GM20431 (cell line): ENCODE measurements around the gene SLC25A21.
"Not testable (repeated sequence)": the region's sequence is repeated elsewhere in the genome, so short reads cannot be mapped to it uniquely, and the experiment has no call there.

Experiments
- in situ Hi-C: fragments of 300-500 bp; cut with MseI, MboI; formaldehyde crosslinking; loops from one replicate; pipeline ENCODE4 v1.15.0; 2020; ENCODE audit warnings: low sequenced_read_pairs; ENCODE audit not compliant: unreplicated experiment

The SLC25A21 gene

DNA sequence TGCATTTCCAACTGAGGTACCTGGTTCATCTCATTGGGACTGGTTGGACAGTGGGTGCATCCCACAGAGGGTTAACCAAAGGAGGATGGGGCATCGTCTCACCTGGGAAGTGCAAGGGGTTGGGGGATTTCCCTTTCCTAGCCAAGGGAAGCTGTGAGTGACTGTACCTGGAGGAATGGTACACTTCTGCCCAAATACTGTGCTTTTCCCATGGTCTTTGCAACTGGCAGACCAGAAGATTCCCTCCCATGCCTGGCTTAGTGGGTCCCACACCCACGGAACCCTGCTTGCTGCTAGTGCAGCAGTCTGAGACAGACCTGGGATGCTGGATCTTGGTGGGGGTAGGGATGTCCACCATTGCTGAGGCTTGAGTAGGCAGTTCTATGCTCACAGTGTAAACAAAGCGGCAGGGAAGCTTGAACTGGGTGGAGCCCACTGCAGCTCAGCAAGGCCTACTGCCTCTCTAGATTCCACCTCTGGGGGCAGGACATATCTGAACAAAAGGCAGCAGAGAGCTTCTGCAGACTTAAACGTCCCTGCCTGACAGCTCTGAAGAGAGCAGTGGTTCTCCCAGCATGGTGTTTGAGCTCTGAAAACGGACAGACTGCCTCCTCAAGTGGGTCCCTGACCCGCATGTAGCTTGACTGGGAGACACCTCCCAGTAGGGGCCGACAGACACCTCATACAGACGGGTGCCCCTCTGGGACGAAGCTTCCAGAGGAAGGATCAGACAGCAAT lies 15.6 kb upstream of the SLC25A21 start:
- in situ Hi-C loops = not testable (repeated sequence)

DNA sequence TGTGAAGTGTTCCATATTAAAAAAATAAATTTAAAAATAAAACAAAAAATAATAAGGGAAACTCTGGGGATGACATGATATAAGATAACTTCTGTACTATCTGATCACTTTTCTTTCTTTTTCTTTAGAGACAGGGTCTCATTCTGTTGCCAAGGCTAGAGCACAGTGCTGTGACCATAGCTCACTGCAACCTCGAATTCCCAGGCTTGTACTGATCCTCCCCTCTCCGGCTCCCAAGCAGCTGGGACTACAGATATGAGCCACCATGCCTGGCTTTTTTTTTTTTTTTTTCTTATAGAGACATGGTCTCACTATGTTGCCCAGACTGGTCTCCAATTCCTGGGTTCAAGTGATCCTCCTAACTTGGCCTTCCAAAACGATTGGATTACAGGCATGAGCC lies 14.9 kb upstream of the SLC25A21 start:
- in situ Hi-C loops = no loop called here

DNA sequence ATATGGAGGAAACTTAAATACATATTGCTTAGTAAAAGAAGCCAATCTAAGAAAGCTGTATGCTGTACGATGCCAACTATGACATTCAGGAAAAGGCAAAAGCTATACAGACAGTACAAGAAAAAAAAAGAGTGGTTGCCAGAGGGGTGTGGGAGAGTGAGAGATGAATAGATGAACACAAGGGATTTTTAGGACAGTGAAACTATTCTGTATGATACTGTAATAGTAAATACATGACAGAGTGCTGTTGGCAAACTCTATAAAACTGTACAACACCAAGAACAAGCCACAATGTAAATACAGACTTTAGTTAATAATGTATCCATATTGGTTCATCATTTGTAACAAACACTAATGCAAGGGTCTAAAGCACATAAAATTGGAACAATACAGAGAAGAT lies 14.5 kb upstream of the SLC25A21 start:
- in situ Hi-C loops = no loop called here

DNA sequence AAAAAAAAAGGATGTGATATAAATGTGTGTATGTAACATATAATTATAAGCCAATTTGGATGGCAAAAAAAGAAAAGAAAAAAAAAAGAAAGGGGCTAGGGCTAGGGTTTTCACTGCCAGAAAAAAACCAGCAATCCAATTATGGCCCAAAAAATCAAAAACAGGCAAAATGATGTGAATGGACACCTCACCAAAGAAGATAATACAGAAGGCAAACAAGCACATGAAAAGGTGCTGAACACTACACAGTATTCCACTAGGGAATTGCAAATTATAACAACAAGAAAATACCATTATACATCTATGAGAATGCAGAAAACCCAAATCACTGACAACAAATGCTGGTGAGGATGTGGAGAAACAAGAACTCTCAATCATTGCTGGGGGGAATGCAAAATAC lies 13.3 kb upstream of the SLC25A21 start:
- in situ Hi-C loops = no loop called here

DNA sequence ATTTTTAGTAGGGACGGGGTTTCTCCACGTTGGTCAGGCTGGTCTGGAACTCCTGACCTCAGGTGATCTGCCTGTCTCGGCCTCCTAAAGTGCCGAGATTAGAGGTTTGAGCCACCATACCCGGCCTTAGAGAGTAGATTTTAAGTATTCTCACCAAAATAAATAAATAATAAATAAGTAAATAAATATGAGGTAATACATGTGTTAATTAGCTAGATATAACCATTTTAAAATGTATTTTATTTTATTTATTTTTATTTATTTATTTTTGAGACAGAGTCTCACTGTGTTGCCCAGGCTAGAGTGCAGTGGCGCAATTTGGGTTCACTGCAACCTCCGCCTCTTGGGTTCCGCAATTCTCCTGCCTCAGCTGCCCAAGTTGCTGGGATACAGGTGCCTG lies 12.1 kb upstream of the SLC25A21 start:
- in situ Hi-C loops = not testable (repeated sequence)

DNA sequence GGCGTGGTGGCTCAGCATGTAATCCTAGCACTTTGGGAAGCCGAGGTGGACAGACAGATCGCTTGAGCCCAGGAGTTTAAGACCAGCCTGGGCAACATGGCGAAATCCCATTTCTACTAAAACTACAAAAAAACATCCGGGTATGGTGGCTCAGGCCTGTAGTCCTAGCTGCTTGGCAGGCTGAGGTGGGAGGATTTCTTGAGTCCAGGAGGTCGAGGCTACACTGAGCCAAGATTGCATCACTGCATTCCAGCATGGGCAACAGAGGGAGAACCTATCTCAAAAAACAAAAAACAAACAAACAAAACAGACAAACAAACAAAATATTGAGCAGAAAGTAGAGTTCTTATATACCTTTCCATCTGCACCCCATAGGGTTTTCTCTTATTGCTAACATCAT lies 9.0 kb upstream of the SLC25A21 start:
- in situ Hi-C loops = no loop called here

DNA sequence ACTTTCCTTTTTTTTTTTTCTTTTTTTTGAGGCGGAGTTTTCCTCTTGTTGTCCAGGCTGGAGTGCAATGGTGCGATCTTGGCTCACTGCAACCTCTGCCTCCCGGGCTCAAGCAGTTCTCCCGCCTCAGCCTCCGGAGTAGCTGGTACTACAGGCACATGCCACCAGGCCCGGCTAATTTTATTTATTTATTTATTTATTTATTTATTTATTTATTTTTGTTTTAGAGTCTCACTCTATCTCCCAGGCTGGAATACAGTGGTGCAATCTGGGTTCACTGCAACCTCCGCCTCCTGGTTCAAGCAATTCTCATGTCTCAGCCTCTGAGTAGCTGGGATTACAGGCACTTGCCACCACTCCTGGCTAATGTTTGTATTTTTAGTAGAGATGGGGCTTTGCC lies 8.5 kb upstream of the SLC25A21 start:
- in situ Hi-C loops = not testable (repeated sequence)

DNA sequence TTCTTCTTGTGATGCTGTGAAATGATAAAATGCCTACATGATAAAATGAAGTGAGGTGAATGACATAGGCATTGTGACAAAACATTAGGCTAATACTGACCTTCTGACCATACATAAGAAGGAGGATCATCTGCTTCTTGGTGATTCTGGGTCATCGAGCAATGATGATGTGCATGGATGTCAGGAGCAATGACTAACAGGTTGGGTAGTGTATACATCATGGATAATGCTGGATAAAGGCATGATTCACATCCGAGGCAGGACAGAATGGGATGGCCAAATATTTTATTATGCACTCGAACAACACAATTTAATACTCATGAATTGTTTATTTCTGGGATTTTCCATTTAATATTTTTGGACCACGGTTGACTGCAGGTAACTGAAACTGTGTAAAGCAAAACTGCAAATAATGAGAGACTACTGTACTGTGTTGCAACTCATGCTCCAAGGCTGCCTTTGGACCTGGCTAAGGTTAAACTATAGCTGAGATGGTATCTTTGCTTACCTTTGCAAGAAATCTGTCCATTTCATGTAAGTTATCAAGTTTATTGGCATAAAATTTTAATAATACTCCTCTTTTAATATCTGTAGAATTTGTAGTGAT lies 7.6 kb upstream of the SLC25A21 start:
- in situ Hi-C loops = no loop called here

DNA sequence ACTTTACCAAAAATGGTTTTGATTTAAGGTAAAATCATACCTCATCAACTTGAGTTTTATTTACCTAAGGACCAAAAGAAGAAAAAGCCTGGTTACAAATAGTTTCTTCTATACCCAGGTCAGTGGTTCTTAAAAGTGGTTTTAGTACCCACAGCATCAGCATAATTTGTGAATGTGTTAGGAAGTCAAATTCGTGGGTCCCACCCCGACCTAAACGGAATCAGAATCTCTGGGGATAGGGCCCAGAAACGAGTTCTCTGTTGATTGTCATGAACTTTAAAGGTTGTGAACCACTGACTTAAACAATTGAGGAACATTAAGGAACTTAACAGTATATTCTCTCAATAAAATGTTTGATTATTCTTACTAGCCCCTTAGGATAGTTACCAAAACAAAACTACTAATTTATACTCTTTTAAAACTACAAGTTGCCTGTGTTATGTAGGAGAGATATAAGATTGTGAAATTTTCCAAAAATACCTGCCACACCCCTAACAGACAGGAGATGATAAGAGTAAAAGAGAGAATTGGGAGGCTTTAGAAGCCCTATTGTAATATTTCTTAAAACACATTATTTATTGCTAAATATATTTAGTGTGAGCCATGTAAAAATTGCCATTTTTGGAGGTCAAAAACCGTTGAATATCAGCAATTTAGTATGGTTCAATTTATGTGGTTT lies 669 bp upstream of the SLC25A21 start:
- in situ Hi-C loops = no loop called here

DNA sequence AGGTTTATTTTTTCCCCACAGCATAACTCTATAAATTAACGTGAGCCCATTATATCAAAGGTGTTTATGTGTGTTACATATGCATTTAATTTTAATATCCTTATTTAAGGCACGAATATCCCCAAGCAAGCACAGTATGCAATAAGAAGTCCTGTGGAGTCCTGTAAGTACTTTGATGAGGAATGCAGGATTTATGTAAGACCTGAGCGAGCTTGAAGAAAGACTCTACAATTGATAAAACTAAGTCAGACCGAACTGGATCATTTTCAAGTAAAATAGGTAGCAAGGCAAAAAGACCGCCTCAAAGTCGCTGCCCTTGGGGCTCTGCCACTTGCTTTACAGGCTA lies 755 bp downstream of the SLC25A21 start:
- in situ Hi-C loops = no loop called here

DNA sequence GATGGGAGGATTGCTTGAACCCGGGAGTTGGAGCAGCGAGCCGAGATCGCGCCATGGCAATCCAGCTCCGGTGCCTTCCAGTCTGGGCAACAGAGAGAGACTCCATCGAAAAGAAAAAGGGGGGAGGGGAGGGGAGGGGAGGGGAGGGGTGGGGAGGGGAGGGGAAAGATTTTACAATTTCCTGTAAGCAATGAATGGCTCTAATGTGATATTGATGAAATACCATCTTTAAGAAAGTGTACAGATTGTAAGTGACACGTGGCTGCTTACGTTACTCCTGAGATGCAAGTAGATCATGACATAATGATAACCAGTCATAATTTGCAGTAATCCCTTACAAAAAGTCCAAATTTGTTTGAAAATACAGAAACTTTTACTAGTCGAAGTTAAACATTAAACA lies 1.4 kb downstream of the SLC25A21 start:
- in situ Hi-C loops = no loop called here

DNA sequence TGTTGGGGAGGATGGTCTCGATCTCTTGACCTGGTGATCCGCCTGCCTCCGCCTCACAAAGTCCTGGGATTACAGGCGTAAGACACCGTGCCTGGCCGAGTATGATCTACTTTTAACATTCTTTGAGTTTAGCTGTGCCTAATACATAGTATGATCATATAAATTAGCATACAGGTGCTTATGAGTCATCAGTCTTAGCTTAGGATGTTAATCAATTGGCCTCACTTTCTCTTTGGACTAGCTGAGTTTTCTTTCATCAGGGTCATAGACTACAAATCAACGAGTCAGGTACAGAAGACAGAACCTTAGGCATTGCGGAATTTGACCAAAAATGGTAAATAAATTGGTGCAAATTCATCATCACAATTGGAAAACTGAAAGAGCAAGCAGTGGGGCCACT lies 2.2 kb downstream of the SLC25A21 start:
- in situ Hi-C loops = no loop called here

DNA sequence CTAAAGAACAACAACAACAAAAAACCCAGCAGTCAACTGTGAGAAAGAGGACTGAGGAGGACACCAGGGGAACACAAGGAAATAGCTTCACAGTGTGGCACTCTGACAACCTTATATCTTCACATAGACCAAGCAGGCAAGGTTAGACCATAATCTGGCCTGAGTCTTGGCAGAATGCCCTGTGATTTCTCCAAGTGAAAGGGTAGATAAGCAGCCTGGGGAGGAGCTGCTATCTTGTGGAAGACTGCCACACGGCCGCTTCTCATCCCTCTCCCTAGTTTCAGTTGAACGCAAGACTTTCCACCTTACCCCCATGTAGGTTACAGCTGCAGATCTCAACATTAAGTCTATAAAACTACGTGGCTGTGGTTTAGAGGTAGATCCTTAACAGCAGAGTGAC lies 3.7 kb downstream of the SLC25A21 start:
- in situ Hi-C loops = no loop called here

DNA sequence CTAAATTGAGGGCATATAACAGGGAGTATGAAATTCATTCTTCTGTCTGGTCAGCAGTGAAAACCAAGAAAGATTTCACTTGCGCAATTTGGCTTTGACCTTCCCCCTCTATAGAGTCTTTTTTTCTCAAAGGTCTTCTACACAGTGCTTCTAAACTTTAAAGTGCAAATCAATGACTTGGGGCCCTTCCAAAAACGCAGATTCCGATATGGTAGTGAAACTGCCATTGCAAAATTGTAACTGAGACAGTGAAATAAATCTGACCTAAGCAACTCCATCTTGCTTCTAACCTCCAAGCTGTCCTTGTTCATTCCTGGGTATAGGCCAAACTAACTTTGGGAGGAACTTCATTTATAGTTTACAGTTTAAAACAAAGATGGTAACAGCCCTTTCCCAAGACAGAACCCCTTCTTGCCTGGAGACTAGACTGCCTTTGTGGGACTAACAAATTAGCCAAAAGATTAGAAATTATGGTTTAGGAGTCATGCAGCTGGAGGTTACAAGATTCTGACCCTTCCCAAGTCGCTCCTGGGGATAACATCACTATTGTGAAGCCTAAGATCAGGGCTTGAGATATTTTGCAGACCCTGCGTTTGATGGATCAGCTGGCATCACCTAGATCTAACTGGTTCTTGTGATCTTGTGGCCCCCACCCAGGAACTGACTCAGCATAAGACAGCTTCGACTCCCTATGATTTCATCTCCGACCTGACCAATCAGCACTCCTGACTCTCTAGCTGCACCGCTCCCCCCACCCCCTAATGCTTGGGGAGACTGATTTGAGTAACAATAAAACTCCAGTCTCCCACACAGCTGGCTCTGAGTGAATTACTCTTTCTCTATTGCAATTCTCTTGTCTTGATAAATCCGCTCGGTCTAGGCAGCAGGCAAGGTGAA lies 5.0 kb downstream of the SLC25A21 start:
- in situ Hi-C loops = no loop called here

DNA sequence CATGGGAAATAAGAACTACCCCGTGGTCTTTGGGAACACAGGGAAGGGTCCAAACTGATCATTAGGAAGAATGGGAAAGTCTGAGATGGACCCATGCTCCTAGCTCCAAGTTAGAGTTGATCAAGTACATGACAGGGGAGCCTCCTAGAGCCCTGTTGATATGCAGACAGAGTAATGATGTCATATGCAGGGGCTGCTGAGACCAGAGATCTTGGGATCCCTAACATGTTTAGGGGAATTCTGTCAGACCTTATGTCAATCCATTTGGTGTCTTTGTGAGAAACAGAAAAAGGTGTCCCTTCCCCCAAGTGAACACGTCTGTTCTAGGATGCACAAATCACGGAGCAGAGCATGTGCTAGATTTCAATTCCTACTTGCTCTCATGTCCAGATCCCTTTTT lies 6.6 kb downstream of the SLC25A21 start:
- in situ Hi-C loops = no loop called here

DNA sequence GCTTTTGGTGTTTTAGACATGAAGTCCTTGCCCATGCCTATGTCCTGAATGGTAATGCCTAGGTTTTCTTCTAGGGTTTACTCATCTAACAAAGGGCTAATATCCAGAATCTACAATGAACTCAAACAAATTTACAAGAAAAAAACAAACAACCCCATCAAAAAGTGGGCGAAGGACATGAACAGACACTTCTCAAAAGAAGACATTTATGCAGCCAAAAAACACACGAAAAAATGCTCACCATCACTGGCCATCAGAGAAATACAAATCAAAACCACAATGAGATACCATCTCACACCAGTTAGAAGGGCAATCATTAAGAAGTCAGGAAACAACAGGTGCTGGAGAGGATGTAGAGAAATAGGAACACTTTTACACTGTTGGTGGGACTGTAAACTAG lies 10.1 kb downstream of the SLC25A21 start:
- in situ Hi-C loops = not testable (repeated sequence)

DNA sequence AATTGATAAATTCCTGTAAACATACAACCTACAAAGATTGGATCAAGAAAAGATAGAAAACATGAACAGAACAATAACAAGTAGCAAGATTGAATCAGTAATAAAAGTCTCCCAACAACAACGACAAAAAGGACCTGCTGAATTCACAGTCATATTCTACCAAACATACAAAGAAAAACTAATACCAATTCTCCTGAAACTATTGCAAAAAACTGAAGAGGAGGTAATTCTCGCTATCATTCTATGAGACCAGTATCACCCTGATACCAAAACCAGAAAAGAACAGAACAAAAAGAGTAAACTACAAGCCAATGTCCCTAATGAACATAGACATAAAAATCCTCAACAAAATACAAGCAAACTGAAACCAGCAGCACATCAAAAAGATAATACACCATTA lies 14.4 kb downstream of the SLC25A21 start:
- in situ Hi-C loops = no loop called here

DNA sequence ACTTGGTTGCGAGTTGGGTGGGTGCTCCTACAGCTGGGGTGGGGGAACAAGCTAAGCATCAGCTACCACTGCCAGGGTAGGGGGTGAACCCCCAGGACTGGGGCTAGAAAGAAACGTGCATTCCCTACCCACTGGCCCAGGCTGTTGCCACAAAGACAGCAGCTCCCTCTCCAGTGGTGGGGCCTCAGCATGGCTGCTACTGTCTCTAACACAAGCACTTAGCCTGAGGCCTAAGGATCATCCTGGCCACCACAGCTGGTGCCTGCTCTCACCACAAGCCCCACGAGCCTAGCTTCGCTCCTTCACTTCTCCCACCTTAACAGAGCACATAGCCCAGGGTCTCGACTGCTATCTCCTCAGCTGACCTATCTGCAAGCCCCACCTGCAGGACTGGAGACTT lies 18.9 kb downstream of the SLC25A21 start:
- in situ Hi-C loops = no loop called here

DNA sequence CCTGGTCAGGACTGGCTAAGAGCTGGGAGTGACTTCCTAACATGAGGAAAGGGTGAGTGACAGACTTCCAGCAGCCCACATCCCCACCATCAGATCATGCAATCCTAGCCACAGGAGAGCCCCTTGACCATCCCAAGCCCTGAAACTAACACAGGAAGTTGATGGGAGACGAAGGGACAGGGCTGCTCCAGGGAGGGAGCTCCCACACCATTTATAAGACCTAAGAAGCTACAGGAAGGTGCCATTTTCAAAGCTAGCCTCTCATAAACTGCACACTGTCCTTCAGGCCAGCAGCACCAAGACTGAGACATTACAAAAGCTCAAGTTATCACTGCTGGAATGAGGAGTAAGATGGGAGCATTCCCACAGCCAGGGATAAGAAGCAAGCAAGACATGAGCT lies 19.4 kb downstream of the SLC25A21 start:
- in situ Hi-C loops = no loop called here

DNA sequence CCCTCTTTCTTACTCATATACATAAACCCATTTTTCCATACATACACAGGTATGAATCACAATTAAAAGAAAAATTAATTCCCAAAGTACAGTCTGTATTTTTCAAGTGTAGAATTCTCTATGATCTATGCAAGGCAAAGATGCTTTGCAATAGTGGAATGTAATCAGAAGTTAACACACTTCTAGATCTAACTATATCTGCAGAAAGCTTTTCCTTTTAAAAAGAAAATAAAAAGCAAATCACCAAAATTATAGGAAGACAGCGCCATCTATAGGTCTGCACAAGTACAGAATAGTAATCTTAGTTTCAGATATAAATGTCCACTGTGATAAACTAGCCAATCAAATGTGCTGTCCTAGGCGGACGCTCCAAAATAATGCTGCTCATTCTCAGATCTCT lies 22.0 kb downstream of the SLC25A21 start:
- in situ Hi-C loops = no loop called here
